Hepatocyte (in vitro differentiated cells): Measurements from ENCODE around the gene SDK1. TPM values are rescaled to one million over a fixed set of nuclear protein-coding genes. Genes with fewer than 3 reads are reported as not detected.

Source experiments
- DNase-seq: peaks from one replicate; pipeline ENCODE4 v3.0.0-alpha.2; 2016; ENCODE audit warnings: low spot score
- H2AFZ ChIP-seq: fragments of 200-600 bp; sonication (generic); 2 replicates; pipeline ENCODE4 v1.6.0; 2016; ENCODE audit warnings: antibody characterized with exemption, mild to moderate bottlenecking
- H3K27ac ChIP-seq: fragments of 200-600 bp; sonication (generic); 2 replicates; pipeline ENCODE4 v1.5.1; 2016; ENCODE audit warnings: mild to moderate bottlenecking
- H3K27me3 ChIP-seq: fragments of 200-600 bp; sonication (generic); 2 replicates; pipeline ENCODE4 v1.6.1; 2016
- H3K36me3 ChIP-seq: fragments of 200-600 bp; sonication (generic); replicated peaks from 2 replicates; pipeline ENCODE4 v1.5.1; 2016; ENCODE audit warnings: low read depth; ENCODE audit not compliant: insufficient read depth
- H3K4me1 ChIP-seq: fragments of 200-600 bp; sonication (generic); 2 replicates; pipeline ENCODE4 v1.5.1; 2016; ENCODE audit warnings: mild to moderate bottlenecking, moderate library complexity; ENCODE audit not compliant: insufficient read depth
- H3K4me2 ChIP-seq: fragments of 200-600 bp; sonication (generic); 2 replicates; pipeline ENCODE4 v1.6.0; 2016
- H3K4me3 ChIP-seq: fragments of 200-600 bp; sonication (generic); 2 replicates; pipeline ENCODE4 v1.5.1; 2016; ENCODE audit warnings: mild to moderate bottlenecking
- H3K79me2 ChIP-seq: fragments of 200-600 bp; sonication (generic); 2 replicates; pipeline ENCODE4 v1.6.0; 2017; ENCODE audit warnings: mild to moderate bottlenecking
- H3K9me2 ChIP-seq: fragments of 200-600 bp; sonication (generic); replicated peaks from 2 replicates; pipeline ENCODE4 v1.6.0; 2017; ENCODE audit warnings: mild to moderate bottlenecking; ENCODE audit not compliant: insufficient read depth
- H3K9me3 ChIP-seq: fragments of 200-600 bp; sonication (generic); 2 replicates; pipeline ENCODE4 v1.5.1; 2016; ENCODE audit warnings: low read depth, mild to moderate bottlenecking
- H4K20me1 ChIP-seq: fragments of 200-600 bp; sonication (generic); 2 replicates; pipeline ENCODE4 v1.6.0; 2016; ENCODE audit warnings: mild to moderate bottlenecking; ENCODE audit not compliant: insufficient read depth, poor library complexity, severe bottlenecking
- EZH2 ChIP-seq: fragments of 200-600 bp; sonication (generic); IDR thresholded peaks from 2 replicates; pipeline ENCODE4 v1.6.1; 2016; ENCODE audit warnings: antibody characterized with exemption, mild to moderate bottlenecking, borderline replicate concordance
- EZH2phosphoT487 ChIP-seq: fragments of 200-600 bp; sonication (generic); IDR thresholded peaks from one replicate; pipeline ENCODE4 v1.6.1; 2018; ENCODE audit warnings: antibody characterized with exemption, mild to moderate bottlenecking, low read depth, moderate library complexity; ENCODE audit not compliant: unreplicated experiment, severe bottlenecking
- WGBS: methylation state at CpG from one replicate; pipeline ENCODE4 v1.1.6; 2016; ENCODE audit warnings: low lambda C conversion rate; ENCODE audit errors: missing lambda C conversion rate; 5-methylcytosine and 5-hydroxymethylcytosine counted together
- polyA plus RNA-seq: library from polyadenylated mRNA; unstranded; fragments of >200 nt; fragmentation: Nextera tagmentation; extraction: Ambion mirVana; gene quantifications from 2 replicates; pipeline ENCODE4 v1.2.1, GENCODE V29; 2016
- total RNA-seq: library from RNA; depleted of rRNA; stranded (reverse); fragments of >200 nt; gene quantifications from 2 replicates; pipeline ENCODE4 v1.2.3, GENCODE V29; 2014
- TF ChIP-seq, protein P1 (sequence below): fragments of 200-600 bp; sonication (generic); IDR thresholded peaks from 2 replicates; pipeline ENCODE4 v1.5.1; 2016; ENCODE audit warnings: antibody characterized with exemption, mild to moderate bottlenecking; ENCODE audit not compliant: poor library complexity

Gene SDK1
- total and polyA plus RNA-seq, 2 experiments from 2014 or later = 4.3 to 10.0 TPM

DNA sequence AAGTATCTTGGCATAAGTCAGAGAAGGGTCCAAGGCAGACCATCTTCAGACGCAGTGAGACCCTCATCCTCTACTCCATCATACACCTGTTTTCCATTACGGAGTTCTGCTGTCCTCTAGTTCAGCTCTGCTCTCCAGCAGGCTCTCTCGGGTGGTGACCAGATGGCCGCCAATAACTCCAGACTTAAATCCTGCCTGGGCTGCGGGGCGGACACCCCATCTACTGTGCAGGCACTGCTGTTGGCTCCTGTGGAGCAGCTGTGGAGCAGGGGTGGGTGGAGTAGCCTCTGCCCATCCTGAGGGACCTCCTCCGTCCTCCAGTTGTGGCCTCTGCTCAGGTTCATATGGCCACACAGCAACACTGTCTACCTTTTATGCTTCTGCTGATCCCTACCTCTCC is 608.1 kb downstream of the SDK1 start:
- Histone ChIP-seq H3K4me2 (no peak overlapping the region), H4K20me1 (no peaks in the 10 kb centered on the region), H3K27ac (no peak overlapping the region), H3K9me3 (no peaks in the 10 kb centered on the region), H3K79me2 (no peaks in the 10 kb centered on the region), H2AFZ (no peak overlapping the region), H3K4me3 (no peak overlapping the region), H3K4me1 (peaks cover 3% of the 10 kb centered on the region), H3K36me3 (no peaks in the 10 kb centered on the region), H3K27me3 (no peaks in the 10 kb centered on the region), H3K9me2 (no peaks in the 10 kb centered on the region)
- no peak for DNase-seq
- TF ChIP-seq, protein P1, sequence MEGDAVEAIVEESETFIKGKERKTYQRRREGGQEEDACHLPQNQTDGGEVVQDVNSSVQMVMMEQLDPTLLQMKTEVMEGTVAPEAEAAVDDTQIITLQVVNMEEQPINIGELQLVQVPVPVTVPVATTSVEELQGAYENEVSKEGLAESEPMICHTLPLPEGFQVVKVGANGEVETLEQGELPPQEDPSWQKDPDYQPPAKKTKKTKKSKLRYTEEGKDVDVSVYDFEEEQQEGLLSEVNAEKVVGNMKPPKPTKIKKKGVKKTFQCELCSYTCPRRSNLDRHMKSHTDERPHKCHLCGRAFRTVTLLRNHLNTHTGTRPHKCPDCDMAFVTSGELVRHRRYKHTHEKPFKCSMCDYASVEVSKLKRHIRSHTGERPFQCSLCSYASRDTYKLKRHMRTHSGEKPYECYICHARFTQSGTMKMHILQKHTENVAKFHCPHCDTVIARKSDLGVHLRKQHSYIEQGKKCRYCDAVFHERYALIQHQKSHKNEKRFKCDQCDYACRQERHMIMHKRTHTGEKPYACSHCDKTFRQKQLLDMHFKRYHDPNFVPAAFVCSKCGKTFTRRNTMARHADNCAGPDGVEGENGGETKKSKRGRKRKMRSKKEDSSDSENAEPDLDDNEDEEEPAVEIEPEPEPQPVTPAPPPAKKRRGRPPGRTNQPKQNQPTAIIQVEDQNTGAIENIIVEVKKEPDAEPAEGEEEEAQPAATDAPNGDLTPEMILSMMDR = no peak
- TF ChIP-seq EZH2phosphoT487 (no peak), EZH2 (no peak)
- 83% methylated on average over 7 of the region's 7 CpGs for WGBS

DNA sequence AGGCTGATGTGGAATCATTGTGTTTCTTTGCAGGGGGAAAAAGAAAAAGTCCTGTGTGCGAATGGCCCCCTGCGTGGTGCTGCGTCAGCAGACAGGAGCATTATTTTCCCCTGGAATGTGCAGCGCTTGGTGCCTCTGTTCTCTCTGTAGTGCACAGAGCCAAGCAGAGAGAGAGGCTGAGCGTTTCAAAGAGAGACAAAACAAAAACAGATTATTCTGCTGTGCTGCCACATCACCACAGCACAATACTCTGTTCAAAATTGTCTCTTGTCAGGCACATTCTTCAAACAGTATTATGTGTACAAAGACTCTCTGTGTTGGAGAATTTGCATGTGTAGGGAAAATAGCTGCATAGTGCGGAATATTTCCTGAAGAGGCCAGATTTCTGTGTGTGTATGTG is 609.0 kb downstream of the SDK1 start:
- no peaks in the 10 kb centered on the region for H4K20me1 ChIP-seq
- WGBS = 93% methylated on average over 6 of the region's 6 CpGs
- H3K4me2 ChIP-seq = no peak overlapping the region
- H3K9me3 ChIP-seq = no peaks in the 10 kb centered on the region
- H3K27ac ChIP-seq = no peak overlapping the region
- H3K27me3 ChIP-seq = no peaks in the 10 kb centered on the region
- DNase-seq = no peak
- H3K4me1 ChIP-seq = peaks cover 9% of the 10 kb centered on the region
- H2AFZ ChIP-seq = no peak overlapping the region
- H3K9me2 ChIP-seq = no peaks in the 10 kb centered on the region
- no peak overlapping the region for H3K4me3 ChIP-seq
- no peaks in the 10 kb centered on the region for H3K79me2 ChIP-seq
- no peak for TF ChIP-seq EZH2phosphoT487
- TF ChIP-seq, protein P1 = no peak
- no peak for TF ChIP-seq EZH2
- no peaks in the 10 kb centered on the region for H3K36me3 ChIP-seq

DNA sequence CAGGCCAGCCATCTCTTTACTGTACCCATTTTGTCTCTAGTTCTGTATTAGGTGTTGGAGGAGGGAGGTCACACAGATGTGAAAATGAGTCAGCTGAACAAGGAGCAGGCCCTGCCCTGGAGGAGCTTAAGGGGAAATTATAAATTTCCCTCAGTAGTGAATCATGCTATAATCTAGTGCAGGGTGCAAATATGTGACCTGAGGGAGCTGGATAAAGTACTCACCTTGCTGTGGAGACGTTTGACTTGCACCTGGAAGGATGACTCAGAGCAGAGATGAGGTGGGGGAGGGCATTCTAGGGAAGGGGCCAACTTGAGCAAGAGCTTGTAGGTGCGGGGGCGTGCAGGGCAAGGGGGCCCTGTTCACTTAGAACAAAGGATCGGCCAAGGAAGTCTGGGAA is 610.6 kb downstream of the SDK1 start:
- Histone ChIP-seq H2AFZ (no peak overlapping the region), H3K4me3 (no peak overlapping the region), H3K36me3 (no peaks in the 10 kb centered on the region), H3K79me2 (no peaks in the 10 kb centered on the region), H3K9me3 (no peaks in the 10 kb centered on the region), H3K27ac (no peak overlapping the region), H3K9me2 (no peaks in the 10 kb centered on the region), H3K4me1 (peaks cover 15% of the 10 kb centered on the region), H3K27me3 (no peaks in the 10 kb centered on the region), H4K20me1 (no peaks in the 10 kb centered on the region), H3K4me2 (no peak overlapping the region)
- no peak for TF ChIP-seq EZH2phosphoT487
- TF ChIP-seq, protein P1 = no peak
- WGBS = 78% methylated on average over 4 of the region's 4 CpGs
- DNase-seq = peak; percentile 15

DNA sequence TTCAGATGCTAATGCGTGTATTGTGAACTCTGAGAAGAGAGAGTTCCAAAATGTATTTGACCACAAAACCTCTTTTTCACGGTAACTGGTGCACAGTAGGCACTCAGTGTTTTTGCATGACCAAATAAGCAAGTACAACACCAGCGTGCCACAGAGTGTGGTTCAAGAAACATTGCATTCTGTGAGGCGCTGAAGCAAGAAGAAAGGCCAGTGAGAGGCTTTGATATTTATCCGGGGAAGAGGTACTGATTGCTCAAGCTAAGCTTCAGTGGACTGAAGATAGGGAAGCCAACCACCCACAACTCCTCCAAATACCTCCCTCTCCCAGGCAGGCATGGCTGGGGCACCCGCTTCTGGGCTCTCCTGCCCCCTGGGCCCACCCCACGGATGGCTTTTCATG is 611.2 kb downstream of the SDK1 start:
- Histone ChIP-seq H2AFZ (no peak overlapping the region), H3K36me3 (no peaks in the 10 kb centered on the region), H3K27me3 (no peaks in the 10 kb centered on the region), H3K9me3 (no peaks in the 10 kb centered on the region), H3K4me2 (no peak overlapping the region), H3K27ac (no peak overlapping the region), H4K20me1 (no peaks in the 10 kb centered on the region), H3K4me1 (peaks cover 15% of the 10 kb centered on the region), H3K4me3 (no peak overlapping the region), H3K79me2 (no peaks in the 10 kb centered on the region), H3K9me2 (no peaks in the 10 kb centered on the region)
- DNase-seq = no peak
- 85% methylated on average over 7 of the region's 7 CpGs for WGBS
- TF ChIP-seq, protein P1 = no peak
- TF ChIP-seq EZH2 = no peak
- TF ChIP-seq EZH2phosphoT487 = no peak
